Measurements from ENCODE around the gene AGER.

Gene AGER

GRCh38 chr6:32215617-32216016 is 31.6 kb upstream of the AGER start:
- H3K4me2 ChIP-seq (ENCODE audit: low read depth, low read length, poor library complexity, severe bottlenecking), result no peak overlapping the region
- H3F3A ChIP-seq (ENCODE audit: low read depth), result no peaks in the 10 kb centered on the region
- H3K9me2 ChIP-seq (replicated peaks; ENCODE audit: low read depth, low read length), result no peaks in the 10 kb centered on the region
- H2AFZ ChIP-seq (ENCODE audit: low read length), result no peak overlapping the region
- H3K79me2 ChIP-seq (ENCODE audit: insufficient read depth, low read length), result no peaks in the 10 kb centered on the region
- no peak for TF ChIP-seq CTCF (conservative IDR thresholded peaks at IDR 0.05; ENCODE audit: low read length)
- no peak for TF ChIP-seq EZH2phosphoT487 (IDR thresholded peaks at IDR 0.05; ENCODE audit: borderline replicate concordance)
- no peak overlapping the region for H3K9ac ChIP-seq (ENCODE audit: low read depth, low read length, poor library complexity, severe bottlenecking)
- H3K27me3 ChIP-seq (ENCODE audit: insufficient read depth, low read length, poor library complexity, severe bottlenecking), result no peaks in the 10 kb centered on the region
- no peaks in the 10 kb centered on the region for H3K9me3 ChIP-seq (ENCODE audit: insufficient read depth, low read depth, low read length)
- no peak overlapping the region for H3K4me3 ChIP-seq (ENCODE audit: low read length, poor library complexity, severe bottlenecking)
- no peaks in the 10 kb centered on the region for H3K36me3 ChIP-seq (ENCODE audit: insufficient read depth, low read length)
- H4K20me1 ChIP-seq (ENCODE audit: insufficient read depth, low read length, poor library complexity, severe bottlenecking), result no peaks in the 10 kb centered on the region
- no peaks in the 10 kb centered on the region for H3K4me1 ChIP-seq (ENCODE audit: insufficient read depth, low read length, poor library complexity, severe bottlenecking)

GRCh38 chr6:32214126-32214525 is 30.1 kb upstream of the AGER start:
- Histone ChIP-seq H3K36me3 (ENCODE audit: insufficient read depth, low read length) (no peaks in the 10 kb centered on the region), H3F3A (ENCODE audit: low read depth) (no peaks in the 10 kb centered on the region), H3K4me2 (ENCODE audit: low read depth, low read length, poor library complexity, severe bottlenecking) (no peak overlapping the region), H3K9me3 (ENCODE audit: insufficient read depth, low read depth, low read length) (no peaks in the 10 kb centered on the region), H3K9ac (ENCODE audit: low read depth, low read length, poor library complexity, severe bottlenecking) (no peak overlapping the region), H4K20me1 (ENCODE audit: insufficient read depth, low read length, poor library complexity, severe bottlenecking) (no peaks in the 10 kb centered on the region), H3K27me3 (ENCODE audit: insufficient read depth, low read length, poor library complexity, severe bottlenecking) (no peaks in the 10 kb centered on the region), H3K9me2 (replicated peaks; ENCODE audit: low read depth, low read length) (no peaks in the 10 kb centered on the region), H3K79me2 (ENCODE audit: insufficient read depth, low read length) (no peaks in the 10 kb centered on the region), H3K4me1 (ENCODE audit: insufficient read depth, low read length, poor library complexity, severe bottlenecking) (no peaks in the 10 kb centered on the region), H3K4me3 (ENCODE audit: low read length, poor library complexity, severe bottlenecking) (no peak overlapping the region), H2AFZ (ENCODE audit: low read length) (no peak overlapping the region)
- TF ChIP-seq CTCF (conservative IDR thresholded peaks at IDR 0.05; ENCODE audit: low read length) (no peak), EZH2phosphoT487 (IDR thresholded peaks at IDR 0.05; ENCODE audit: borderline replicate concordance) (no peak)

GRCh38 chr6:32213649-32214048 is 29.6 kb upstream of the AGER start:
- no peaks in the 10 kb centered on the region for H3K36me3 ChIP-seq (ENCODE audit: insufficient read depth, low read length)
- no peaks in the 10 kb centered on the region for H3K4me1 ChIP-seq (ENCODE audit: insufficient read depth, low read length, poor library complexity, severe bottlenecking)
- H3F3A ChIP-seq (ENCODE audit: low read depth), result no peaks in the 10 kb centered on the region
- TF ChIP-seq EZH2phosphoT487 (IDR thresholded peaks at IDR 0.05; ENCODE audit: borderline replicate concordance) (no peak), CTCF (conservative IDR thresholded peaks at IDR 0.05; ENCODE audit: low read length) (no peak)
- H3K79me2 ChIP-seq (ENCODE audit: insufficient read depth, low read length), result no peaks in the 10 kb centered on the region
- no peak overlapping the region for H3K4me2 ChIP-seq (ENCODE audit: low read depth, low read length, poor library complexity, severe bottlenecking)
- H2AFZ ChIP-seq (ENCODE audit: low read length), result no peak overlapping the region
- H3K9ac ChIP-seq (ENCODE audit: low read depth, low read length, poor library complexity, severe bottlenecking), result no peak overlapping the region
- no peaks in the 10 kb centered on the region for H4K20me1 ChIP-seq (ENCODE audit: insufficient read depth, low read length, poor library complexity, severe bottlenecking)
- H3K4me3 ChIP-seq (ENCODE audit: low read length, poor library complexity, severe bottlenecking), result no peak overlapping the region
- H3K27me3 ChIP-seq (ENCODE audit: insufficient read depth, low read length, poor library complexity, severe bottlenecking), result no peaks in the 10 kb centered on the region
- H3K9me2 ChIP-seq (replicated peaks; ENCODE audit: low read depth, low read length), result no peaks in the 10 kb centered on the region
- no peaks in the 10 kb centered on the region for H3K9me3 ChIP-seq (ENCODE audit: insufficient read depth, low read depth, low read length)

Data from Loucy (cell line).